Smooth muscle cell of the brain vasculature (primary cell): ENCODE measurements around the gene C3orf49.
A peak's percentile ranks its signal among the peaks of the same experiment; 100 is the strongest.

ENCODE experiments used
- DNase-seq: peaks from one replicate; pipeline ENCODE4 v3.0.0-alpha.2; 2012; ENCODE audit warnings: low read depth, low spot score

C3orf49 gene

GRCh38 chr3:63819151-63819398 is at the start of gene C3orf49:
TSS of gene C3orf49 (plus strand) at chr3:63819299. CDS start at chr3:63819472, 173 bp downstream.
- no peak for DNase-seq

GRCh38 chr3:63774781-63775180 is 44.3 kb upstream of the C3orf49 start:
- DNase-seq: no peak

- no peak for DNase-seq
Observed at GRCh38 chr3:63779227-63779626, 39.9 kb upstream of the C3orf49 start.

- no peak for DNase-seq
Observed at GRCh38 chr3:63791974-63792373, 27.1 kb upstream of the C3orf49 start.

- DNase-seq: no peak
Observed at GRCh38 chr3:63795438-63795837, 23.7 kb upstream of the C3orf49 start.

GRCh38 chr3:63798544-63798943 is 20.6 kb upstream of the C3orf49 start:
- DNase-seq: no peak

GRCh38 chr3:63798949-63799348 is 20.1 kb upstream of the C3orf49 start:
- DNase-seq: no peak

- no peak for DNase-seq
Observed at GRCh38 chr3:63800097-63800496, 19.0 kb upstream of the C3orf49 start.

GRCh38 chr3:63803911-63804310 is 15.2 kb upstream of the C3orf49 start:
- no peak for DNase-seq

GRCh38 chr3:63807961-63808565 is 11.0 kb upstream of the C3orf49 start:
- DNase-seq: no peak

GRCh38 chr3:63808633-63809032 is 10.5 kb upstream of the C3orf49 start:
- DNase-seq: no peak

- no peak for DNase-seq
Observed at GRCh38 chr3:63809607-63810006, 9.5 kb upstream of the C3orf49 start.

GRCh38 chr3:63814237-63814636 is 4.9 kb upstream of the C3orf49 start:
- DNase-seq: no peak

GRCh38 chr3:63817225-63817624 is 1.9 kb upstream of the C3orf49 start:
- no peak for DNase-seq

GRCh38 chr3:63818282-63819150 is 583 bp upstream of the C3orf49 start:
- peak; percentile 20 for DNase-seq

GRCh38 chr3:63824309-63824708 is 5.2 kb downstream of the C3orf49 start:
- peak; percentile 13 for DNase-seq

- DNase-seq: no peak
Observed at GRCh38 chr3:63830526-63830925, 11.4 kb downstream of the C3orf49 start.

- no peak for DNase-seq
Observed at GRCh38 chr3:63832395-63832794, 13.3 kb downstream of the C3orf49 start.

GRCh38 chr3:63841704-63842103 is 22.6 kb downstream of the C3orf49 start:
- DNase-seq: no peak

GRCh38 chr3:63842127-63842526 is 23.0 kb downstream of the C3orf49 start:
- no peak for DNase-seq

- no peak for DNase-seq
Observed at GRCh38 chr3:63845215-63845614, 26.1 kb downstream of the C3orf49 start.

GRCh38 chr3:63847718-63848450 is 28.8 kb downstream of the C3orf49 start:
- no peak for DNase-seq

GRCh38 chr3:63849175-63849574 is 30.1 kb downstream of the C3orf49 start:
- DNase-seq: no peak
